Esophagus (tissue), 2 donors: Measurements from ENCODE around the gene FAM83E. TPM values are rescaled to one million over a fixed set of nuclear protein-coding genes. Genes with fewer than 3 reads are reported as not detected.

Experiments
- H3K27ac ChIP-seq, 2 donors: one replicate each; pipeline ENCODE4 v1.5.1; 2013; ENCODE audit warnings: low read depth in 2 of 2, mild to moderate bottlenecking in 2 of 2, inconsistent platforms in 1 of 2, low read length in 1 of 2, moderate library complexity in 1 of 2
- H3K27me3 ChIP-seq, 2 donors: one replicate each; pipeline ENCODE4 v1.6.1; 2013; ENCODE audit warnings: low read length in 2 of 2, control low read depth in 1 of 2, mild to moderate bottlenecking in 1 of 2; ENCODE audit not compliant: insufficient read depth in 2 of 2, control insufficient read depth in 1 of 2
- H3K36me3 ChIP-seq, 2 donors: one replicate each; pipeline ENCODE4 v1.6.1; 2013; ENCODE audit warnings: low read length in 1 of 2; ENCODE audit not compliant: control insufficient read depth in 2 of 2, insufficient read depth in 2 of 2
- H3K4me1 ChIP-seq, 2 donors: one replicate each; pipeline ENCODE4 v1.6.1; 2013; ENCODE audit warnings: low read length in 1 of 2; ENCODE audit not compliant: control insufficient read depth in 2 of 2, insufficient read depth in 2 of 2
- H3K4me3 ChIP-seq, 2 donors: one replicate each; pipeline ENCODE4 v1.5.1; 2013; ENCODE audit warnings: low read length in 2 of 2, mild to moderate bottlenecking in 2 of 2, low read depth in 1 of 2, moderate library complexity in 1 of 2
- H3K9me3 ChIP-seq, 2 donors: one replicate each; pipeline ENCODE4 v1.6.1; 2013; ENCODE audit warnings: mild to moderate bottlenecking in 2 of 2, low read depth in 1 of 2, low read length in 1 of 2, moderate library complexity in 1 of 2; ENCODE audit not compliant: control insufficient read depth in 2 of 2, insufficient read depth in 1 of 2
- WGBS, 2 donors: extraction: QIAGEN DNeasy Blood & Tissue Kit; methylation state at CpG; one replicate each; pipeline ENCODE4 v1.1.7; 2013; 5-methylcytosine and 5-hydroxymethylcytosine counted together
- polyA plus RNA-seq, 2 donors: library from polyadenylated mRNA; stranded (reverse); fragments of 200-250 nt; gene quantifications; one replicate each; pipeline ENCODE4 v1.2.3, GENCODE V29; 2013
- donor health status: healthy with polysubstance abuse.
- donor health status: Bipolar disorder and iron deficiency.

The FAM83E gene
- polyA plus RNA-seq, 2 donors, result 6.5 to 26.7 TPM

- no peaks in the 10 kb centered on the region for H3K9me3 ChIP-seq
- H3K4me1 ChIP-seq, result peaks cover 0 to 19% of the 10 kb centered on the region in 2 donors
- H3K4me3 ChIP-seq, result no peak overlapping the region
- whole genome bisulfite sequencing, 2 donors, result 58 to 66% methylated on average over 48 of the region's 48 CpGs
- no peaks in the 10 kb centered on the region for H3K27me3 ChIP-seq
- H3K27ac ChIP-seq, result peak overlapping the region; percentile 22 to 66
- peaks cover 0 to 9% of the 10 kb centered on the region in 2 donors for H3K36me3 ChIP-seq
These were observed 14.9 kb upstream of the FAM83E start for GRCh38 chr19:48629599-48630295.

- WGBS, 2 donors, result 93% methylated on average over 22 of the region's 22 CpGs
These were observed 14.4 kb upstream of the FAM83E start for GRCh38 chr19:48629297-48629598.

GRCh38 chr19:48628486-48629296 is 13.8 kb upstream of the FAM83E start:
- peaks cover 0 to 15% of the 10 kb centered on the region in 2 donors for H3K4me1 ChIP-seq
- 74 to 80% methylated on average over 34 of the region's 34 CpGs for whole genome bisulfite sequencing, 2 donors
- H3K27ac ChIP-seq, result peak overlapping the region; percentile 8 to 56
- H3K27me3 ChIP-seq, result no peaks in the 10 kb centered on the region
- H3K4me3 ChIP-seq, result no peak overlapping the region
- no peaks in the 10 kb centered on the region for H3K9me3 ChIP-seq
- peaks cover 0 to 9% of the 10 kb centered on the region in 2 donors for H3K36me3 ChIP-seq

More at GRCh38 chr19:48629297-48629598, 14.4 kb upstream of the FAM83E start:
- H3K4me1 ChIP-seq, result peaks cover 0 to 18% of the 10 kb centered on the region in 2 donors
- no peak overlapping the region for H3K4me3 ChIP-seq
- no peaks in the 10 kb centered on the region for H3K9me3 ChIP-seq
- no peaks in the 10 kb centered on the region for H3K27me3 ChIP-seq
- peak overlapping the region in 1 of 2 donors; percentile 8 for H3K27ac ChIP-seq
- H3K36me3 ChIP-seq, result peaks cover 0 to 9% of the 10 kb centered on the region in 2 donors

GRCh38 chr19:48627865-48628314 is 13.0 kb upstream of the FAM83E start:
- peak overlapping the region in 1 of 2 donors; percentile 42 for H3K27ac ChIP-seq

GRCh38 chr19:48627201-48627864 is 12.5 kb upstream of the FAM83E start:
- H3K9me3 ChIP-seq, result no peaks in the 10 kb centered on the region
- H3K27me3 ChIP-seq, result no peaks in the 10 kb centered on the region
- peak overlapping the region; percentile 2 to 42 for H3K27ac ChIP-seq
- H3K4me1 ChIP-seq, result peaks cover 0 to 14% of the 10 kb centered on the region in 2 donors
- peaks cover 0 to 9% of the 10 kb centered on the region in 2 donors for H3K36me3 ChIP-seq
- WGBS, 2 donors, result 76 to 77% methylated on average over 6 of the region's 6 CpGs
- H3K4me3 ChIP-seq, result no peak overlapping the region

More at GRCh38 chr19:48627865-48628314, 13.0 kb upstream of the FAM83E start:
- 76 to 86% methylated on average over 16 to 17 of the region's 17 CpGs for WGBS, 2 donors
- peaks cover 0 to 9% of the 10 kb centered on the region in 2 donors for H3K36me3 ChIP-seq
- H3K9me3 ChIP-seq, result no peaks in the 10 kb centered on the region
- no peaks in the 10 kb centered on the region for H3K27me3 ChIP-seq
- peaks cover 0 to 14% of the 10 kb centered on the region in 2 donors for H3K4me1 ChIP-seq
- no peak overlapping the region for H3K4me3 ChIP-seq

- peaks cover 0 to 14% of the 10 kb centered on the region in 2 donors for H3K4me1 ChIP-seq
- WGBS, 2 donors, result 71 to 84% methylated on average over 28 to 30 of the region's 30 CpGs
- no peaks in the 10 kb centered on the region for H3K9me3 ChIP-seq
- H3K27ac ChIP-seq, result no peak overlapping the region
- no peaks in the 10 kb centered on the region for H3K27me3 ChIP-seq
- no peak overlapping the region for H3K4me3 ChIP-seq
- peaks cover 0 to 9% of the 10 kb centered on the region in 2 donors for H3K36me3 ChIP-seq
These were observed 11.0 kb upstream of the FAM83E start for GRCh38 chr19:48625891-48626327.

DNA sequence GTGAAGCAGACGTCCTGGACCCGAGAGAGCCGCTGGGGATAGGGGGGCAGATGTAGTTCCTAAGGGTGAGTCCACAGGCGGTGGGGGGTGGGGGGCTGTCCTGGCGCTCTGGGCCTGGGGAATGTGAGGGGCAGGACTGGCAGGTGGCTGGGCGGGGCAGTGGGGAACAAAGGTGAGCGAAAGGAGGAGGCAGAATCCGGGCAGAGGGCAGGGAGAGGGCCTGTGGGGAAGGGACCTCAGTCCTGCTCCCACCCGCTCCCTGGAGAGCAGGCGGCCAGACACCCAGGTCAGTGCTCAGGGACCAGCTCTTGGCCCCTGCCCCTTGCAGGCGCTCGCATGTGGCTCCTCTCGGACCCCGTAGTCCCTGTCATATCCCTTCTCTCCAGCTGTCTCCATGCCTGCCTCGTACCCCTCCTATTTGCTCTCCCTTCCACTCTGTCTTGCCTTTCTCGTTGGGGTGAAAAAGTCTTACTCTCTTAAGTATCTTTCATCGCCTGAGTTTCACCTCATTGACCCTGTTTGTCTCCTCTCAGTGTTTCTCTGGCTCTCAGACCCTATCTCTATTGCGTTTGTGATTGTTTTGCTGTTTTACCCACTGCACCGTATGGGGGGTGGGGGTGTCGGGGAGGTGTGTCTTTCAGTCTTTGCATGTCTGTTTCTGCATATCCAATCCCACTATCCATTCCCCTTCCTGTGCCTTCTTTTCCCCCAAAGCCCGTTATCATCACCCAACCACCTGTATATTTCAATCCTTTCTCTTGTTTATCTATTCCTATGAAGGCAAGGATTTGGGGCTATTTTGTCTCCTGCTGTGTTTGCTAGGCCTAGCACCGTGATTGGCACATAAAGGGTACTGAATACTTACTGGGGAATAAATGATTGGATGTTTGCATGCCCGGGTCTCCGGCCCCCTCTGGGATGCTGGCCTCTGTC is 10.2 kb upstream of the FAM83E start:
- peaks cover 0 to 17% of the 10 kb centered on the region in 2 donors for H3K4me1 ChIP-seq
- peaks cover 0 to 6% of the 10 kb centered on the region in 2 donors for H3K36me3 ChIP-seq
- H3K27me3 ChIP-seq, result no peaks in the 10 kb centered on the region
- WGBS, 2 donors, result 51% methylated on average over 24 of the region's 24 CpGs
- peak overlapping the region; percentile 69 to 88 for H3K27ac ChIP-seq
- no peaks in the 10 kb centered on the region for H3K9me3 ChIP-seq
- H3K4me3 ChIP-seq, result no peak overlapping the region

- Histone ChIP-seq H3K27me3 (no peaks in the 10 kb centered on the region), H3K27ac (peak overlapping the region; percentile 79 to 88), H3K4me1 (peaks cover 0 to 14% of the 10 kb centered on the region in 2 donors), H3K4me3 (peak overlapping the region; percentile 48 to 53), H3K36me3 (peaks cover 0 to 2% of the 10 kb centered on the region in 2 donors), H3K9me3 (no peaks in the 10 kb centered on the region)
- 1% methylated on average over 40 of the region's 40 CpGs for WGBS, 2 donors
These were observed 9.3 kb upstream of the FAM83E start for GRCh38 chr19:48624067-48624594.
